AG09319 (cell line): ENCODE data around the gene CAPSL.

ENCODE experiments used
- DNase-seq: peaks from one replicate; pipeline ENCODE4 v3.0.0-alpha.2; 2010; ENCODE audit warnings: low read depth; ENCODE audit errors: extremely low read depth
- CTCF ChIP-seq: IDR thresholded peaks from 2 replicates; pipeline ENCODE4 v1.5.1; 2011; ENCODE audit warnings: low read depth, mild to moderate bottlenecking, inconsistent platforms, low read length, moderate library complexity

The CAPSL gene

GRCh38 chr5:35908228-35908627 lies 30.2 kb downstream of the CAPSL start:
- DNase-seq, result no peak
- TF ChIP-seq CTCF, result no peak

- no peak for DNase-seq
- TF ChIP-seq CTCF, result no peak
Observed at GRCh38 chr5:35904443-35905132, 33.8 kb downstream of the CAPSL start.

GRCh38 chr5:35903631-35904203 lies 34.7 kb downstream of the CAPSL start:
- no peak for DNase-seq
- no peak for TF ChIP-seq CTCF

GRCh38 chr5:35902046-35902672 lies 36.3 kb downstream of the CAPSL start:
- TF ChIP-seq CTCF, result no peak
- no peak for DNase-seq

GRCh38 chr5:35900972-35901695 lies 37.3 kb downstream of the CAPSL start:
- TF ChIP-seq CTCF, result no peak
- no peak for DNase-seq

GRCh38 chr5:35899800-35900199 lies 38.6 kb downstream of the CAPSL start:
- no peak for TF ChIP-seq CTCF

More at GRCh38 chr5:35899800-35900199, 38.6 kb downstream of the CAPSL start:
- DNase-seq, result no peak
